SU-DHL-6 (cell line): ENCODE measurements around the gene TPO.

Experiments used
- H2AFZ ChIP-seq: fragments of 200-600 bp; sonication (generic); 2 replicates; pipeline ENCODE4 v1.6.1; 2014; ENCODE audit warnings: low read depth, mild to moderate bottlenecking, moderate library complexity, mixed read lengths, antibody characterized with exemption, low read length; ENCODE audit not compliant: severe bottlenecking
- H3F3A ChIP-seq: fragments of 200-600 bp; shearing (Covaris generic); 2 replicates; pipeline ENCODE4 v1.6.0; 2016; ENCODE audit warnings: antibody characterized with exemption, mild to moderate bottlenecking; ENCODE audit not compliant: insufficient read depth
- H3K27ac ChIP-seq: fragments of 200-600 bp; sonication (generic); 2 replicates; pipeline ENCODE4 v1.5.1; 2016; ENCODE audit warnings: low read depth, mild to moderate bottlenecking, low read length, moderate library complexity, mixed read lengths
- H3K27me3 ChIP-seq: fragments of 200-600 bp; sonication (generic), shearing (Covaris generic); 2 replicates; pipeline ENCODE4 v1.6.0; 2014; ENCODE audit warnings: mild to moderate bottlenecking, low read length
- H3K36me3 ChIP-seq: fragments of 200-600 bp; sonication (generic); 2 replicates; pipeline ENCODE4 v1.6.1; 2014; ENCODE audit warnings: mild to moderate bottlenecking, low read length, mixed read lengths
- H3K4me2 ChIP-seq: fragments of 300-600, 200-600 bp; shearing (Covaris generic), sonication (generic); 2 replicates; pipeline ENCODE4 v1.6.0; 2014; ENCODE audit warnings: low read length, low read depth, mild to moderate bottlenecking; ENCODE audit not compliant: poor library complexity, severe bottlenecking
- H3K4me3 ChIP-seq: fragments of 200-600 bp; sonication (generic); 2 replicates; pipeline ENCODE4 v1.5.1; 2014; ENCODE audit warnings: antibody characterized with exemption, low read length, mild to moderate bottlenecking, mixed read lengths; ENCODE audit not compliant: insufficient read depth, poor library complexity, severe bottlenecking
- H3K79me2 ChIP-seq: fragments of 200-600 bp; sonication (generic); 2 replicates; pipeline ENCODE4 v1.6.1; 2014; ENCODE audit warnings: mild to moderate bottlenecking, low read length, moderate library complexity; ENCODE audit not compliant: insufficient read depth
- H3K9ac ChIP-seq: fragments of 200-600 bp; sonication (generic); 2 replicates; pipeline ENCODE4 v1.7.0; 2014; ENCODE audit warnings: mild to moderate bottlenecking, low read length
- H3K9me2 ChIP-seq: fragments of 200-600 bp; sonication (generic); replicated peaks from 2 replicates; pipeline ENCODE4 v1.6.1; 2014; ENCODE audit warnings: low read length; ENCODE audit not compliant: insufficient read depth
- H3K9me3 ChIP-seq: fragments of 200-600 bp; sonication (generic); 2 replicates; pipeline ENCODE4 v1.6.1; 2014; ENCODE audit warnings: low read length, mixed read lengths; ENCODE audit not compliant: insufficient read depth
- H4K20me1 ChIP-seq: fragments of 200-600 bp; sonication (generic); 2 replicates; pipeline ENCODE4 v1.6.1; 2014; ENCODE audit warnings: low read depth, mild to moderate bottlenecking, antibody characterized with exemption, low read length, moderate library complexity, mixed read lengths
- CTCF ChIP-seq: fragments of 200-600 bp; sonication (generic); IDR thresholded peaks from one replicate; pipeline ENCODE4 v1.5.1; 2017; ENCODE audit warnings: antibody characterized with exemption, mild to moderate bottlenecking, low read length, moderate library complexity; ENCODE audit not compliant: insufficient read depth, poor library complexity, severe bottlenecking
- EZH2phosphoT487 ChIP-seq: fragments of 200-600 bp; sonication (generic), shearing (Covaris generic); conservative IDR thresholded peaks from 2 replicates; pipeline ENCODE4 v1.6.1; 2018; ENCODE audit warnings: mild to moderate bottlenecking, antibody characterized with exemption, low read length, moderate library complexity, mixed read lengths

The TPO gene

GRCh38 chr2:1421731-1422130 lies 8.5 kb downstream of the TPO start:
- TF ChIP-seq CTCF, result no peak
- TF ChIP-seq EZH2phosphoT487, result no peak
- Histone ChIP-seq H3K9me2 (no peaks in the 10 kb centered on the region), H3K27me3 (no peaks in the 10 kb centered on the region), H3K9ac (no peak overlapping the region), H3K9me3 (no peaks in the 10 kb centered on the region), H3K36me3 (no peaks in the 10 kb centered on the region), H3K4me2 (no peak overlapping the region), H2AFZ (no peak overlapping the region), H3K79me2 (no peaks in the 10 kb centered on the region), H3K27ac (no peak overlapping the region), H3K4me3 (no peak overlapping the region), H3F3A (no peaks in the 10 kb centered on the region), H4K20me1 (no peaks in the 10 kb centered on the region)

GRCh38 chr2:1422131-1422530 lies 8.9 kb downstream of the TPO start:
- H3K27ac ChIP-seq, result no peak overlapping the region
- H3K36me3 ChIP-seq, result no peaks in the 10 kb centered on the region
- H3K4me3 ChIP-seq, result no peak overlapping the region
- no peak overlapping the region for H3K4me2 ChIP-seq
- H3K79me2 ChIP-seq, result no peaks in the 10 kb centered on the region
- no peaks in the 10 kb centered on the region for H4K20me1 ChIP-seq
- TF ChIP-seq CTCF (no peak), EZH2phosphoT487 (no peak)
- no peak overlapping the region for H2AFZ ChIP-seq
- no peaks in the 10 kb centered on the region for H3K27me3 ChIP-seq
- no peak overlapping the region for H3K9ac ChIP-seq
- no peaks in the 10 kb centered on the region for H3F3A ChIP-seq
- H3K9me3 ChIP-seq, result 0 out of 2 replicates have a peak, but pooled peaks cover 3% of the 10 kb centered on the region
- no peaks in the 10 kb centered on the region for H3K9me2 ChIP-seq

- no peaks in the 10 kb centered on the region for H3K9me2 ChIP-seq
- H3K79me2 ChIP-seq, result no peaks in the 10 kb centered on the region
- H3K9me3 ChIP-seq, result 0 out of 2 replicates have a peak, but pooled peaks cover 4% of the 10 kb centered on the region
- no peaks in the 10 kb centered on the region for H3K27me3 ChIP-seq
- no peak overlapping the region for H3K9ac ChIP-seq
- no peak overlapping the region for H3K4me3 ChIP-seq
- TF ChIP-seq CTCF (no peak), EZH2phosphoT487 (no peak)
- no peaks in the 10 kb centered on the region for H4K20me1 ChIP-seq
- H2AFZ ChIP-seq, result no peak overlapping the region
- no peak overlapping the region for H3K4me2 ChIP-seq
- no peaks in the 10 kb centered on the region for H3K36me3 ChIP-seq
- no peaks in the 10 kb centered on the region for H3F3A ChIP-seq
- no peak overlapping the region for H3K27ac ChIP-seq
These were observed 9.5 kb downstream of the TPO start for GRCh38 chr2:1422716-1423285.

GRCh38 chr2:1427086-1427485 lies 13.8 kb downstream of the TPO start:
- Histone ChIP-seq H3K79me2 (no peaks in the 10 kb centered on the region), H3K36me3 (no peaks in the 10 kb centered on the region), H4K20me1 (no peaks in the 10 kb centered on the region), H3K4me2 (no peak overlapping the region), H2AFZ (no peak overlapping the region), H3K9ac (no peak overlapping the region), H3K9me2 (no peaks in the 10 kb centered on the region), H3K9me3 (0 out of 2 replicates have a peak, but pooled peaks cover 4% of the 10 kb centered on the region), H3K27ac (no peak overlapping the region), H3K27me3 (no peaks in the 10 kb centered on the region), H3K4me3 (no peak overlapping the region), H3F3A (no peaks in the 10 kb centered on the region)
- TF ChIP-seq EZH2phosphoT487 (no peak), CTCF (no peak)
